H1 (cell line): ENCODE measurements around the gene C19orf73. TPM values are rescaled to one million over a fixed set of nuclear protein-coding genes. Genes with fewer than 3 reads are reported as not detected.

Experiments
- CTCF ChIA-PET: fragments of 300-600 bp; sonication (Branson Sonifier 250); formaldehyde crosslinking; loops from one replicate; lab custom pipeline; 2021; ENCODE audit not compliant: partially characterized antibody; lab: Charles Lee
- POLR2A ChIA-PET: fragments of 300-600 bp; sonication (Branson Sonifier 250); formaldehyde crosslinking; loops from one replicate; lab custom pipeline; 2021; ENCODE audit warnings: inconsistent platforms; ENCODE audit not compliant: partially characterized antibody; lab: Charles Lee
- DNase-seq, 2 experiments: peaks; one replicate each; pipeline versions ENCODE4 v3.0.0 to v3.0.0-alpha.2; 2010 to 2022; ENCODE audit warnings: low spot score in 2 of 2, low read depth in 1 of 2, mixed read lengths in 1 of 2
- FAIRE-seq: peaks from 2 replicates; lab custom pipeline; 2011; peaks lifted over from hg19 to GRCh38; lab: Jason Lieb, UNC
- H2AFZ ChIP-seq: 2 replicates; pipeline ENCODE4 v1.8.1; 2012; ENCODE audit warnings: low read length, inconsistent platforms
- H2AK5ac ChIP-seq: 2 replicates; pipeline ENCODE4 v1.6.1; 2013; ENCODE audit warnings: low read depth, low read length
- H2BK120ac ChIP-seq: replicated peaks from 2 replicates; pipeline ENCODE3; 2013; ENCODE audit warnings: low read depth, low read length, inconsistent platforms
- H2BK12ac ChIP-seq: 2 replicates; pipeline ENCODE4 v1.6.1; 2013; ENCODE audit warnings: low read depth, low read length
- H2BK15ac ChIP-seq: 2 replicates; pipeline ENCODE4 v1.6.1; 2013; ENCODE audit warnings: low read length
- H2BK20ac ChIP-seq: 2 replicates; pipeline ENCODE4 v1.6.1; 2013; ENCODE audit warnings: low read length
- H2BK5ac ChIP-seq: 2 replicates; pipeline ENCODE4 v1.6.1; 2013; ENCODE audit warnings: low read depth, low read length
- H3K14ac ChIP-seq: 2 replicates; pipeline ENCODE4 v1.6.1; 2013; ENCODE audit warnings: inconsistent platforms; ENCODE audit not compliant: insufficient read length
- H3K18ac ChIP-seq: 2 replicates; pipeline ENCODE4 v1.6.1; 2013; ENCODE audit warnings: low read length; ENCODE audit errors: extremely low read depth
- H3K23ac ChIP-seq: 2 replicates; pipeline ENCODE4 v1.6.1; 2013; ENCODE audit warnings: inconsistent platforms; ENCODE audit not compliant: insufficient read length
- H3K23me2 ChIP-seq: 2 replicates; pipeline ENCODE4 v1.6.1; 2013; ENCODE audit warnings: low read depth, low read length
- H3K27ac ChIP-seq: 2 replicates; pipeline ENCODE4 v1.6.1; 2011; ENCODE audit warnings: low read depth, low read length, inconsistent platforms
- H3K27me3 ChIP-seq, 4 experiments: replicated peaks in 1 of 4; 1 replicate in 1 of 4; 2 replicates in 3 of 4; pipeline versions ENCODE4 v1.6.1 to v1.8.1; 2011 to 2013; ENCODE audit warnings: low read length in 3 of 4, mild to moderate bottlenecking in 3 of 4, inconsistent platforms in 2 of 4, mixed read lengths in 2 of 4, moderate library complexity in 1 of 4; ENCODE audit not compliant: control insufficient read depth in 3 of 4, insufficient read depth in 3 of 4; ENCODE audit errors: extremely low read depth in 1 of 4
- H3K36me3 ChIP-seq, 4 experiments: 2 replicates each; pipeline versions ENCODE4 v1.6.1 to v1.8.1; 2011 to 2013; ENCODE audit warnings: mild to moderate bottlenecking in 4 of 4, low read length in 3 of 4, moderate library complexity in 2 of 4, control low read depth in 1 of 4, inconsistent platforms in 1 of 4; ENCODE audit not compliant: insufficient read depth in 4 of 4, control insufficient read depth in 2 of 4
- H3K4ac ChIP-seq: replicated peaks from 2 replicates; pipeline ENCODE3; 2013; ENCODE audit warnings: low read length, low read depth, mixed read lengths, inconsistent platforms; ENCODE audit not compliant: insufficient read length
- H3K4me1 ChIP-seq, 4 experiments: replicated peaks in 1 of 4; 1 replicate in 1 of 4; 2 replicates in 3 of 4; pipeline versions ENCODE4 v1.6.1 to v1.8.1; 2011 to 2013; ENCODE audit warnings: low read length in 3 of 4, inconsistent platforms in 2 of 4, mixed read lengths in 1 of 4; ENCODE audit not compliant: insufficient read depth in 4 of 4, control insufficient read depth in 3 of 4
- H3K4me2 ChIP-seq, 2 experiments: 2 replicates each; pipeline versions ENCODE4 v1.6.1 to v1.8.1; 2011 to 2013; ENCODE audit warnings: low read depth in 2 of 2, low read length in 2 of 2, control low read depth in 1 of 2, inconsistent platforms in 1 of 2, mild to moderate bottlenecking in 1 of 2; ENCODE audit not compliant: insufficient read depth in 1 of 2
- H3K4me3 ChIP-seq, 4 experiments: fragments of 200-600, 300-600 bp in 1 of 4; sonication (generic), shearing (Covaris generic), sonication (Bioruptor Twin) in 1 of 4; 2 replicates each; pipeline versions ENCODE4 v1.5.1 to v1.8.1; 2011 to 2016; ENCODE audit warnings: low read length in 4 of 4, low read depth in 3 of 4, control low read depth in 2 of 4, inconsistent platforms in 2 of 4, mild to moderate bottlenecking in 2 of 4, mixed read lengths in 1 of 4, moderate library complexity in 1 of 4; ENCODE audit not compliant: insufficient read depth in 2 of 4; ENCODE audit errors: extremely low read depth in 1 of 4
- H3K56ac ChIP-seq: replicated peaks from 2 replicates; pipeline ENCODE3; 2013; ENCODE audit warnings: low read depth, mild to moderate bottlenecking, mixed read lengths, low read length, inconsistent platforms; ENCODE audit not compliant: insufficient read length
- H3K79me1 ChIP-seq: 2 replicates; pipeline ENCODE4 v1.6.1; 2013; ENCODE audit warnings: low read depth, low read length, control low read depth
- H3K79me2 ChIP-seq, 2 experiments: 2 replicates each; pipeline versions ENCODE4 v1.6.1 to v1.8.1; 2012 to 2013; ENCODE audit warnings: low read length in 2 of 2, mild to moderate bottlenecking in 2 of 2, inconsistent platforms in 1 of 2; ENCODE audit not compliant: insufficient read depth in 2 of 2, control insufficient read depth in 1 of 2
- H3K9ac ChIP-seq, 4 experiments: replicated peaks in 1 of 4; 1 replicate in 1 of 4; 2 replicates in 3 of 4; pipeline versions ENCODE4 v1.6.1 to v1.8.1; 2011 to 2013; ENCODE audit warnings: low read depth in 3 of 4, low read length in 3 of 4, control low read depth in 2 of 4, mild to moderate bottlenecking in 2 of 4, moderate library complexity in 2 of 4, inconsistent platforms in 1 of 4; ENCODE audit errors: extremely low read depth in 1 of 4
- H3K9me3 ChIP-seq, 2 experiments: 2 replicates each; pipeline versions ENCODE4 v1.6.1 to v1.8.1; 2012 to 2013; ENCODE audit warnings: mild to moderate bottlenecking in 2 of 2, moderate library complexity in 2 of 2, control low read depth in 1 of 2, inconsistent platforms in 1 of 2, low read depth in 1 of 2, low read length in 1 of 2, mixed read lengths in 1 of 2; ENCODE audit not compliant: insufficient read depth in 2 of 2
- H4K20me1 ChIP-seq, 2 experiments: replicated peaks in 1 of 2; 2 replicates each; pipeline versions ENCODE3 to v1.8.1; 2011 to 2013; ENCODE audit warnings: inconsistent platforms in 2 of 2, low read length in 2 of 2, mild to moderate bottlenecking in 1 of 2; ENCODE audit not compliant: insufficient read depth in 2 of 2, control insufficient read depth in 1 of 2
- H4K5ac ChIP-seq: 2 replicates; pipeline ENCODE4 v1.6.1; 2013; ENCODE audit warnings: low read length, low read depth, mixed read lengths, inconsistent platforms; ENCODE audit not compliant: insufficient read length
- H4K8ac ChIP-seq: 2 replicates; pipeline ENCODE4 v1.8.0; 2013; ENCODE audit warnings: mild to moderate bottlenecking, moderate library complexity, low read length, inconsistent platforms; ENCODE audit not compliant: insufficient read depth; ENCODE audit errors: extremely low read depth
- H4K91ac ChIP-seq: replicated peaks from 2 replicates; pipeline ENCODE3; 2013; ENCODE audit warnings: low read length, mixed read lengths, inconsistent platforms; ENCODE audit not compliant: insufficient read length
- HDAC2 ChIP-seq, 2 experiments: fragments of 300-600 bp in 1 of 2; sonication (generic) in 1 of 2; IDR thresholded peaks; 2 replicates each; pipeline ENCODE4 v1.6.1; 2011 to 2012; ENCODE audit warnings: low read depth in 2 of 2, low read length in 2 of 2, mild to moderate bottlenecking in 2 of 2, moderate library complexity in 2 of 2, borderline replicate concordance in 1 of 2, inconsistent platforms in 1 of 2
- KDM1A ChIP-seq: fragments of 200-600, 300-600 bp; sonication (generic); IDR thresholded peaks from 2 replicates; pipeline ENCODE4 v1.7.1; 2016; ENCODE audit warnings: mild to moderate bottlenecking, low read length, borderline replicate concordance
- RAD21 ChIP-seq, 2 experiments: IDR thresholded peaks in 1 of 2; conservative IDR thresholded peaks in 1 of 2; 2 replicates each; pipeline ENCODE4 v1.6.1; 2011; ENCODE audit warnings: low read depth in 2 of 2, low read length in 2 of 2, improper control_type of control experiment in 1 of 2, inconsistent platforms in 1 of 2, mild to moderate bottlenecking in 1 of 2, moderate library complexity in 1 of 2
- WGBS, 2 experiments: shearing (Covaris generic) in 1 of 2; methylation state at CpG; one replicate each; pipeline versions ENCODE4 v1.1.6 to v1.1.7; 2013 to 2015; ENCODE audit warnings: low lambda C conversion rate in 2 of 2, mixed read lengths in 2 of 2, inconsistent platforms in 1 of 2, low coverage in 1 of 2, missing lambda C conversion rate in 1 of 2; ENCODE audit not compliant: insufficient replicate concordance in 2 of 2, insufficient coverage in 1 of 2, insufficient read length in 1 of 2; ENCODE audit errors: extremely low coverage in 1 of 2, missing lambda C conversion rate in 1 of 2; 5-methylcytosine and 5-hydroxymethylcytosine counted together
- polyA plus RNA-seq, 7 experiments: library from polyadenylated mRNA; depleted of rRNA in 3 of 7; stranded (reverse) in 5 of 7; unstranded in 2 of 7; fragments of >200 nt in 5 of 7; fragments of 200-250 nt in 2 of 7; gene quantifications; 1 replicate in 5 of 7; 2 replicates in 1 of 7; 4 replicates in 1 of 7; pipeline versions ENCODE4 v1.2.1 to v1.2.3, GENCODE V29; 2011 to 2013; ENCODE audit warnings: missing spikeins in 2 of 7, mixed read lengths in 2 of 7
- total RNA-seq: library from RNA; stranded (reverse); fragmentation: NEBNext Ultra II Directional; extraction: Animal tissue kit (Norgen Biotek cat#: 25700); gene quantifications from 2 replicates; pipeline ENCODE4 v1.2.1, GENCODE V29; 2021

Gene C19orf73
- total and polyA plus RNA-seq, 2 of the 8 experiments (the other 6 are each of a cell fraction or from before 2014, with no cell fraction given), result 2.5 to 4.6 TPM

DNA sequence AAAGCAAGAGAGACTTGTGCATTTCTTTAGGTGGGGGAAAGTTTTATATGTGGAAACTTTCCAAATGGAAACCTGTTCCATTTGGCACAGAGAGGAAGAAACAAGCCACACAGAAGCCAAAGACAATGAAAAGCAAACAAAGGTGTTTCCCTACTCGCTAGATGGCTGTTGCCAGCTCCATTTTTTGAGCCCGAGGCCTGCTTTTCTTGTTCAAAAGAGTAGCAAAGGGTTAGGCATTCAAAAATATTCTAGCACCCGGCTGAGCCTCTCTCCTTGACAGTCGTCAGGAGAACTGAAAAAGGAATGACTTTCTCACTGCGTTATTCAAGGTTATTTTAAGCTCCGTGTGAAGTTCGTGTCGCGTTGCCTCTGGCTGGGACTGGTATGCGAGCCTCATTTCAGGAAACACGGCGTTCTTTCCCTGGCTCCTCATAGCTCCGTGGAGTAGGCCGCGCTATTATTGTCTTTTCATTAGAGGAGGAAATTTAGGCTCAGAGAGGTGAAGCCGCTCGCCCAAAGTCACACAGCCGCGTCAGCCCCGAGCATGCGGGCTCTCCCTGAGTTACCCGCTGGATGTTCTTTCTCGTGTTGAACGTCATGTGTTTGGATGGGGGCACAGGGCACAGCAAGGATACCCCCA lies 46.3 kb upstream of the C19orf73 start:
- FAIRE-seq (peak; percentile 24), DNase-seq (no peak)
- Histone ChIP-seq H3K23me2 (peaks cover 1% of the 10 kb centered on the region; the same call in 1 of the 2 replicates), H3K9me3 (no peaks in the 10 kb centered on the region), H3K56ac (no peak overlapping the region), H2BK5ac (no peak overlapping the region), H3K4me2 (peak overlapping the region; percentile 56 to 93), H3K79me2 (no peaks in the 10 kb centered on the region), H3K4me1 (peaks cover 0 to 12% (median 8%) of the 10 kb centered on the region in 4 experiments; a peak in 6 of 7 replicates), H2AFZ (no peak overlapping the region), H3K27me3 (peaks cover 0 to 5% (median 2%) of the 10 kb centered on the region in 4 experiments; a peak in 3 of 7 replicates), H2BK20ac (0 out of 2 replicates have a peak overlapping the region, but pooled peaks have one; percentile 80), H3K14ac (no peak overlapping the region), H4K8ac (peak overlapping the region; percentile 71; the same call in 1 of the 2 replicates), H2AK5ac (no peak overlapping the region), H3K23ac (no peak overlapping the region), H3K79me1 (no peaks in the 10 kb centered on the region), H2BK12ac (no peak overlapping the region), H3K36me3 (no peaks in the 10 kb centered on the region), H4K91ac (peak overlapping the region; percentile 73), H4K20me1 (no peaks in the 10 kb centered on the region), H4K5ac (no peak overlapping the region), H3K4ac (no peak overlapping the region), H3K9ac (no peak overlapping the region), H2BK120ac (no peak overlapping the region), H3K4me3 (peak overlapping the region in 3 of 4 experiments; percentile 42 to 62 (median 45); a peak in 5 of 8 replicates), H2BK15ac (no peak overlapping the region), H3K27ac (no peak overlapping the region), H3K18ac (no peak overlapping the region)
- 65% methylated on average over 24 of the region's 24 CpGs; no CpG with 5 or more reads in 1 of the 2 experiments for WGBS, 2 experiments
- ChIA-PET CTCF (interaction anchor here (0.7 to 3.6 kb wide), 10 partner anchors 11 to 67 kb away, joined by 3 to 15 read pairs (median 6); no protein-coding TSS in a partner anchor), POLR2A (interaction anchor here (0.5 to 1.6 kb wide), 4 partner anchors 11 to 224 kb away, joined by 3 to 4 read pairs (median 4); no protein-coding TSS in a partner anchor)
- 0 out of 4 replicates have a peak, but pooled peaks of 1 of the 2 experiments have one; percentile 66 for TF ChIP-seq HDAC2 (IDR thresholded peaks at IDR 0.05; ENCODE audit: borderline replicate concordance in 1 of 2, low read depth in 2 of 2, low read length in 2 of 2)
- peak; percentile 73; the same call in 1 of the 2 replicates for TF ChIP-seq KDM1A
- no peak for TF ChIP-seq RAD21 (IDR thresholded peaks at IDR 0.05 in 1 of 2, conservative IDR thresholded peaks at IDR 0.05 in 1 of 2; ENCODE audit: low read depth in 2 of 2, low read length in 2 of 2)
